ENCODE measurements around the gene BBS5.

The BBS5 gene

GRCh38 chr2:169464466-169464865 is 14.8 kb upstream of the BBS5 start:
- H3K9me3 ChIP-seq (replicated peaks in 1 of 2; ENCODE audit: control insufficient read depth in 2 of 2, insufficient read depth in 1 of 2, low read depth in 1 of 2, low read length in 2 of 2) = no peaks in the 10 kb centered on the region
- no peak overlapping the region for H2BK12ac ChIP-seq (ENCODE audit: low read length)
- no peaks in the 10 kb centered on the region for H3K4me1 ChIP-seq (ENCODE audit: control insufficient read depth in 2 of 2, insufficient read depth in 1 of 2, low read depth in 1 of 2, low read length in 2 of 2)
- no peak overlapping the region for H3K9ac ChIP-seq (ENCODE audit: low read depth, low read length, poor library complexity)
- H3K4ac ChIP-seq (ENCODE audit: low read length) = no peak overlapping the region
- no peak overlapping the region for H2BK5ac ChIP-seq (ENCODE audit: low read length)
- H4K91ac ChIP-seq (ENCODE audit: low read depth, low read length, poor library complexity) = no peak overlapping the region
- H4K8ac ChIP-seq (ENCODE audit: low read depth, low read length) = no peak overlapping the region
- no peak for DNase-seq (ENCODE audit: low spot score)
- no peak overlapping the region for H3K23ac ChIP-seq (ENCODE audit: low read depth, low read length, poor library complexity)
- H2BK15ac ChIP-seq (ENCODE audit: low read length) = no peak overlapping the region
- WGBS, 2 donors (ENCODE audit: extremely low coverage in 2 of 2, insufficient read length in 2 of 2, insufficient replicate concordance in 1 of 2) = no CpG with 5 or more reads among the region's 1 CpG
- no peak overlapping the region for H3K4me2 ChIP-seq (ENCODE audit: insufficient read depth, low read length, poor library complexity, severe bottlenecking)
- no peak overlapping the region for H3K4me3 ChIP-seq (ENCODE audit: low read length in 2 of 2)
- no peak overlapping the region for H2AFZ ChIP-seq (ENCODE audit: low read length)
- peaks cover 0 to 7% (median 0%) of the 10 kb centered on the region in 3 experiments for H3K27me3 ChIP-seq (ENCODE audit: control insufficient read depth in 3 of 3, insufficient read depth in 3 of 3, low read depth in 1 of 3, low read length in 3 of 3)
- no peak overlapping the region for H3K27ac ChIP-seq (replicated peaks; ENCODE audit: low read length)
- no peak overlapping the region for H3K18ac ChIP-seq (ENCODE audit: low read length)
- no peaks in the 10 kb centered on the region for H3K79me1 ChIP-seq (ENCODE audit: low read depth, low read length)
- H3K36me3 ChIP-seq (replicated peaks in 1 of 2; ENCODE audit: control insufficient read depth in 2 of 2, insufficient read depth in 2 of 2, low read length in 2 of 2) = no peaks in the 10 kb centered on the region
- H2AK5ac ChIP-seq (ENCODE audit: low read depth, low read length) = no peak overlapping the region
- H3K14ac ChIP-seq (ENCODE audit: low read length) = no peak overlapping the region
- H2BK120ac ChIP-seq (ENCODE audit: low read depth, low read length) = no peak overlapping the region

GRCh38 chr2:169464882-169465281 is 14.4 kb upstream of the BBS5 start:
- no CpG with 5 or more reads among the region's 2 CpGs for WGBS, 2 donors (ENCODE audit: extremely low coverage in 2 of 2, insufficient read length in 2 of 2, insufficient replicate concordance in 1 of 2)
- Histone ChIP-seq H3K4ac (ENCODE audit: low read length) (no peak overlapping the region), H3K79me1 (ENCODE audit: low read depth, low read length) (no peaks in the 10 kb centered on the region), H2AFZ (ENCODE audit: low read length) (no peak overlapping the region), H3K9me3 (replicated peaks in 1 of 2; ENCODE audit: control insufficient read depth in 2 of 2, insufficient read depth in 1 of 2, low read depth in 1 of 2, low read length in 2 of 2) (no peaks in the 10 kb centered on the region), H3K4me1 (ENCODE audit: control insufficient read depth in 2 of 2, insufficient read depth in 1 of 2, low read depth in 1 of 2, low read length in 2 of 2) (no peaks in the 10 kb centered on the region), H2AK5ac (ENCODE audit: low read depth, low read length) (no peak overlapping the region), H4K8ac (ENCODE audit: low read depth, low read length) (no peak overlapping the region), H3K4me2 (ENCODE audit: insufficient read depth, low read length, poor library complexity, severe bottlenecking) (no peak overlapping the region), H3K4me3 (ENCODE audit: low read length in 2 of 2) (no peak overlapping the region), H2BK12ac (ENCODE audit: low read length) (no peak overlapping the region), H2BK5ac (ENCODE audit: low read length) (no peak overlapping the region), H3K27ac (replicated peaks; ENCODE audit: low read length) (no peak overlapping the region), H4K91ac (ENCODE audit: low read depth, low read length, poor library complexity) (no peak overlapping the region), H3K36me3 (replicated peaks in 1 of 2; ENCODE audit: control insufficient read depth in 2 of 2, insufficient read depth in 2 of 2, low read length in 2 of 2) (no peaks in the 10 kb centered on the region), H2BK15ac (ENCODE audit: low read length) (no peak overlapping the region), H3K9ac (ENCODE audit: low read depth, low read length, poor library complexity) (no peak overlapping the region), H3K14ac (ENCODE audit: low read length) (no peak overlapping the region), H3K23ac (ENCODE audit: low read depth, low read length, poor library complexity) (no peak overlapping the region), H3K27me3 (ENCODE audit: control insufficient read depth in 3 of 3, insufficient read depth in 3 of 3, low read depth in 1 of 3, low read length in 3 of 3) (peaks cover 0 to 7% (median 0%) of the 10 kb centered on the region in 3 experiments), H2BK120ac (ENCODE audit: low read depth, low read length) (no peak overlapping the region), H3K18ac (ENCODE audit: low read length) (no peak overlapping the region)
- no peak for DNase-seq (ENCODE audit: low spot score)

- Histone ChIP-seq H3K4ac (ENCODE audit: low read length) (no peak overlapping the region), H2AFZ (ENCODE audit: low read length) (no peak overlapping the region), H3K14ac (ENCODE audit: low read length) (no peak overlapping the region), H3K9me3 (replicated peaks in 1 of 2; ENCODE audit: control insufficient read depth in 2 of 2, insufficient read depth in 1 of 2, low read depth in 1 of 2, low read length in 2 of 2) (no peaks in the 10 kb centered on the region), H2BK120ac (ENCODE audit: low read depth, low read length) (no peak overlapping the region), H3K36me3 (replicated peaks in 1 of 2; ENCODE audit: control insufficient read depth in 2 of 2, insufficient read depth in 2 of 2, low read length in 2 of 2) (no peaks in the 10 kb centered on the region), H3K27me3 (ENCODE audit: control insufficient read depth in 3 of 3, insufficient read depth in 3 of 3, low read depth in 1 of 3, low read length in 3 of 3) (no peaks in the 10 kb centered on the region), H2BK12ac (ENCODE audit: low read length) (no peak overlapping the region), H2BK15ac (ENCODE audit: low read length) (no peak overlapping the region), H3K4me1 (ENCODE audit: control insufficient read depth in 2 of 2, insufficient read depth in 1 of 2, low read depth in 1 of 2, low read length in 2 of 2) (no peaks in the 10 kb centered on the region), H3K79me1 (ENCODE audit: low read depth, low read length) (no peaks in the 10 kb centered on the region), H3K23ac (ENCODE audit: low read depth, low read length, poor library complexity) (no peak overlapping the region), H3K9ac (ENCODE audit: low read depth, low read length, poor library complexity) (no peak overlapping the region), H4K91ac (ENCODE audit: low read depth, low read length, poor library complexity) (no peak overlapping the region), H4K8ac (ENCODE audit: low read depth, low read length) (no peak overlapping the region), H2BK5ac (ENCODE audit: low read length) (no peak overlapping the region), H3K4me3 (ENCODE audit: low read length in 2 of 2) (no peak overlapping the region), H2AK5ac (ENCODE audit: low read depth, low read length) (no peak overlapping the region), H3K18ac (ENCODE audit: low read length) (no peak overlapping the region), H3K4me2 (ENCODE audit: insufficient read depth, low read length, poor library complexity, severe bottlenecking) (no peak overlapping the region), H3K27ac (replicated peaks; ENCODE audit: low read length) (no peak overlapping the region)
- no CpG with 5 or more reads among the region's 1 CpG for WGBS, 2 donors (ENCODE audit: extremely low coverage in 2 of 2, insufficient read length in 2 of 2, insufficient replicate concordance in 1 of 2)
- no peak for DNase-seq (ENCODE audit: low spot score)
Measured at GRCh38 chr2:169468841-169469240, 10.5 kb upstream of the BBS5 start.

GRCh38 chr2:169469952-169470572 is 9.2 kb upstream of the BBS5 start:
- no peak for DNase-seq (ENCODE audit: low spot score)
- no peak overlapping the region for H2BK5ac ChIP-seq (ENCODE audit: low read length)
- no peaks in the 10 kb centered on the region for H3K9me3 ChIP-seq (replicated peaks in 1 of 2; ENCODE audit: control insufficient read depth in 2 of 2, insufficient read depth in 1 of 2, low read depth in 1 of 2, low read length in 2 of 2)
- no peaks in the 10 kb centered on the region for H3K27me3 ChIP-seq (ENCODE audit: control insufficient read depth in 3 of 3, insufficient read depth in 3 of 3, low read depth in 1 of 3, low read length in 3 of 3)
- no peak overlapping the region for H4K91ac ChIP-seq (ENCODE audit: low read depth, low read length, poor library complexity)
- H3K36me3 ChIP-seq (replicated peaks in 1 of 2; ENCODE audit: control insufficient read depth in 2 of 2, insufficient read depth in 2 of 2, low read length in 2 of 2) = no peaks in the 10 kb centered on the region
- H3K14ac ChIP-seq (ENCODE audit: low read length) = no peak overlapping the region
- H3K18ac ChIP-seq (ENCODE audit: low read length) = no peak overlapping the region
- H2AK5ac ChIP-seq (ENCODE audit: low read depth, low read length) = no peak overlapping the region
- no peak overlapping the region for H4K8ac ChIP-seq (ENCODE audit: low read depth, low read length)
- H3K4me3 ChIP-seq (ENCODE audit: low read length in 2 of 2) = no peak overlapping the region
- no peak overlapping the region for H3K23ac ChIP-seq (ENCODE audit: low read depth, low read length, poor library complexity)
- H3K4me1 ChIP-seq (ENCODE audit: control insufficient read depth in 2 of 2, insufficient read depth in 1 of 2, low read depth in 1 of 2, low read length in 2 of 2) = no peaks in the 10 kb centered on the region
- no CpG with 5 or more reads among the region's 3 CpGs for WGBS, 2 donors (ENCODE audit: extremely low coverage in 2 of 2, insufficient read length in 2 of 2, insufficient replicate concordance in 1 of 2)
- no peak overlapping the region for H2AFZ ChIP-seq (ENCODE audit: low read length)
- H2BK12ac ChIP-seq (ENCODE audit: low read length) = no peak overlapping the region
- no peak overlapping the region for H2BK15ac ChIP-seq (ENCODE audit: low read length)
- no peak overlapping the region for H3K9ac ChIP-seq (ENCODE audit: low read depth, low read length, poor library complexity)
- H3K4ac ChIP-seq (ENCODE audit: low read length) = no peak overlapping the region
- H3K4me2 ChIP-seq (ENCODE audit: insufficient read depth, low read length, poor library complexity, severe bottlenecking) = no peak overlapping the region
- no peaks in the 10 kb centered on the region for H3K79me1 ChIP-seq (ENCODE audit: low read depth, low read length)
- no peak overlapping the region for H2BK120ac ChIP-seq (ENCODE audit: low read depth, low read length)
- no peak overlapping the region for H3K27ac ChIP-seq (replicated peaks; ENCODE audit: low read length)
